Body of pancreas (tissue), 4 donors: ENCODE measurements around the gene TLK2.
"Not testable (repeated sequence)": the region's sequence is repeated elsewhere in the genome, so short reads cannot be mapped to it uniquely, and the experiment has no call there.

Experiments
- CTCF ChIP-seq, 7 experiments: fragments of 450-650 bp in 4 of 7; fragments of 200-600 bp in 3 of 7; sonication (generic) in 3 of 7; IDR thresholded peaks; one replicate each; pipeline ENCODE4 v1.5.1; 2016 to 2019; ENCODE audit warnings: antibody characterized with exemption in 7 of 7
- POLR2A ChIP-seq, 3 donors: fragments of 450-650 bp; IDR thresholded peaks; one replicate each; pipeline ENCODE4 v1.6.1; 2016; ENCODE audit warnings: antibody characterized with exemption in 3 of 3, mild to moderate bottlenecking in 2 of 3

- not testable (repeated sequence) for TF ChIP-seq CTCF, POLR2A (IDR thresholded peaks at IDR 0.05)
Observed at GRCh38 chr17:62470666-62471379, 7.8 kb upstream of the TLK2 start.
